ENCODE data around the gene TMEM263.
A peak's percentile ranks its signal among the peaks of the same experiment; 100 is the strongest.

- TF ChIP-seq CTCF (IDR thresholded peaks at IDR 0.05) = 0 out of 2 replicates have a peak, but pooled peaks have one; percentile 20
- TF ChIP-seq JUND (IDR thresholded peaks at IDR 0.05) = no peak
- 0 out of 2 replicates have a peak, but pooled peaks have one; percentile 11 for TF ChIP-seq GABPA (IDR thresholded peaks at IDR 0.05; ENCODE audit: low read depth)
- no peak for TF ChIP-seq EZH2phosphoT487 (IDR thresholded peaks at IDR 0.05; ENCODE audit: borderline replicate concordance, low read depth)
- TF ChIP-seq TCF12 (IDR thresholded peaks at IDR 0.05) = no peak
These were observed 406 bp downstream of the TMEM263 start for GRCh38 chr12:106956048-106956578.
